Hematopoietic multipotent progenitor cell (in vitro differentiated cells): ENCODE data around the gene ZKSCAN5. TPM values are rescaled to one million over a fixed set of nuclear protein-coding genes. Genes with fewer than 3 reads are reported as not detected.
"Not testable (repeated sequence)": the region's sequence is repeated elsewhere in the genome, so short reads cannot be mapped to it uniquely, and the experiment has no call there.

Source experiments
- DNase-seq, 3 donors: peaks; one replicate each; pipeline ENCODE4 v3.0.0-alpha.2; 2011 to 2015; ENCODE audit warnings: low read depth in 2 of 3, low spot score in 2 of 3
- total RNA-seq: library from RNA; depleted of rRNA; stranded (reverse); fragments of >200 nt; gene quantifications from one replicate; pipeline ENCODE4 v1.2.3, GENCODE V29; 2012

ZKSCAN5 gene
- total RNA-seq, 1 donor = 6.5 TPM

- not testable (repeated sequence) for DNase-seq
These were observed 76.4 kb downstream of the ZKSCAN5 start for GRCh38 chr7:99580778-99581332.

Other genes with a start within 250 kb of the ZKSCAN5 start
- not detected for gene MYH16, start 231.8 kb upstream of the ZKSCAN5 start, total RNA-seq
- gene ARPC1A, start 178.8 kb upstream of the ZKSCAN5 start, total RNA-seq = 52.8 TPM
- gene ARPC1B, start 129.9 kb upstream of the ZKSCAN5 start, total RNA-seq = 420 TPM
- 14.3 TPM for gene PDAP1, start 96.1 kb upstream of the ZKSCAN5 start, total RNA-seq
- gene BUD31, start 95.7 kb upstream of the ZKSCAN5 start, total RNA-seq = 32.9 TPM
- 8.9 TPM for gene PTCD1, start 65.9 kb upstream of the ZKSCAN5 start, total RNA-seq
- 41.5 TPM for gene CPSF4, start 65.7 kb upstream of the ZKSCAN5 start, total RNA-seq
- gene ATP5MF, start 38.5 kb upstream of the ZKSCAN5 start, total RNA-seq = 334 TPM
- gene ZNF789, start 31.8 kb upstream of the ZKSCAN5 start, total RNA-seq = 10.0 TPM
- gene ZNF394, start 4.4 kb upstream of the ZKSCAN5 start, total RNA-seq = 61.4 TPM
- gene FAM200A, start 47.5 kb downstream of the ZKSCAN5 start, total RNA-seq = 3.2 TPM
- gene ZNF655, start 54.0 kb downstream of the ZKSCAN5 start, total RNA-seq = 44.2 TPM
- gene TMEM225B, start 93.6 kb downstream of the ZKSCAN5 start, total RNA-seq = 0.54 TPM
- gene ZSCAN25, start 112.3 kb downstream of the ZKSCAN5 start, total RNA-seq = 17.5 TPM
- gene CYP3A5, start 175.3 kb downstream of the ZKSCAN5 start, total RNA-seq = not detected
- gene CYP3A7, start 230.5 kb downstream of the ZKSCAN5 start, total RNA-seq = not detected